Kidney (tissue), 14 donors: ENCODE data around the gene RASGRP1. TPM values are rescaled to one million over a fixed set of nuclear protein-coding genes. Genes with fewer than 3 reads are reported as not detected.

Experiments used
- DNase-seq, 5 donors: peaks; one replicate each; pipeline ENCODE4 v3.0.0-alpha.2; 2013 to 2020
- FAIRE-seq: peaks from 2 replicates; lab custom pipeline; 2012; peaks lifted over from hg19 to GRCh38; lab: Jason Lieb, UNC
- H3K27ac ChIP-seq, 2 donors: one replicate each; pipeline ENCODE4 v1.7.0; 2013; ENCODE audit warnings: low read depth in 2 of 2, low read length in 2 of 2, inconsistent platforms in 1 of 2
- H3K27me3 ChIP-seq: one replicate; pipeline ENCODE4 v1.7.1; 2013; ENCODE audit warnings: low read length, inconsistent platforms; ENCODE audit not compliant: control insufficient read depth, insufficient read depth
- H3K36me3 ChIP-seq, 3 donors: one replicate each; pipeline versions ENCODE4 v1.7.0 to v1.7.1; 2013; ENCODE audit warnings: low read length in 3 of 3, control low read depth in 1 of 3, inconsistent platforms in 1 of 3; ENCODE audit not compliant: insufficient read depth in 3 of 3, control insufficient read depth in 2 of 3
- H3K4me1 ChIP-seq, 3 donors: one replicate each; pipeline versions ENCODE4 v1.7.0 to v1.7.1; 2013; ENCODE audit warnings: low read length in 3 of 3, inconsistent platforms in 1 of 3, low read depth in 1 of 3; ENCODE audit not compliant: control insufficient read depth in 2 of 3, insufficient read depth in 2 of 3
- H3K4me3 ChIP-seq, 3 donors: one replicate each; pipeline versions ENCODE4 v1.7.0 to v1.8.1; 2013; ENCODE audit warnings: low read length in 3 of 3, control low read depth in 1 of 3, inconsistent platforms in 1 of 3
- H3K9ac ChIP-seq, 3 donors: one replicate each; pipeline versions ENCODE4 v1.7.0 to v1.7.1; 2013; ENCODE audit warnings: low read length in 3 of 3, control low read depth in 1 of 3, inconsistent platforms in 1 of 3
- H3K9me3 ChIP-seq, 3 donors: one replicate each; pipeline versions ENCODE4 v1.7.0 to v1.7.1; 2013; ENCODE audit warnings: low read length in 3 of 3, control low read depth in 1 of 3, inconsistent platforms in 1 of 3; ENCODE audit not compliant: control insufficient read depth in 2 of 3, insufficient read depth in 1 of 3
- intact Hi-C: fragments of 100-400 bp; cut with DNase I; formaldehyde crosslinking; loops from one replicate; pipeline ENCODE4 v1.11.1; 2022
- polyA plus RNA-seq: library from polyadenylated mRNA; stranded (reverse); fragments of 350-450 nt; fragmentation: Illumina TruSeq; extraction: RNeasy Lipid Tissue Mini Kit (QIAGEN cat#74804); gene quantifications from one replicate; pipeline ENCODE4 v1.2.3, GENCODE V29; 2014; ENCODE audit warnings: low read depth, low replicate concordance; ENCODE audit not compliant: insufficient read depth
- total RNA-seq: library from RNA; stranded (reverse); fragmentation: NEBNext Ultra II Directional; extraction: Animal tissue kit (Norgen Biotek cat#: 25700); gene quantifications from one replicate; pipeline ENCODE4 v1.2.1, GENCODE V29; 2021
- TF ChIP-seq, protein P1 (sequence below): IDR thresholded peaks from 3 replicates; pipeline ENCODE4 v1.5.1; 2012; ENCODE audit warnings: mild to moderate bottlenecking, moderate library complexity, borderline replicate concordance; ENCODE audit not compliant: insufficient read depth; ENCODE audit errors: extremely low read depth
- donor health status: control.
- donor health status: control.
- donor health status: control.
- donor health status: control.
- donor health status: control.
- donor health status: DM: yes; HTN: yes; CAD: no.
- donor health status: Normal renal cell carcinoma (clear cell type).

Gene RASGRP1
- total and polyA plus RNA-seq, 2 donors from 2014 or later, result 3.4 to 12.5 TPM

DNA sequence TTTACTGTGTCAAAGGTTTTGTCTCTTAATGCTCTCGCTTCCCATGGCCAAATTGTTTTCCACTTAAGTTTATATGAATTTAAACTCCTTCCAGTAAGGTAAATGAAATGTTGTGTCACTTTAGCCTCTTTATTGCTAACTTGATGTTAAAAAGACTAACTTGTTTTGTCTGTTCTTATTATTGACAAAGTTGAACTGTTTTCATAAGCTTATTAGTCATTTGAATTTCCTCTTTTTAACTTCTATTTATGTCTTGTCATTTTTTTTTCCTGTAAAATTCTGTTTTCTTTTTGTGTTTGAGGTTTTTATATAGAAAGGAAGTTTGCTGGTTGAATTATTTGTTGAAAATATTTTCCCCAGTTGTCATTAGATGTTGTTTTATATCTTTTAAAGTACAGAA is 84.9 kb downstream of the RASGRP1 start:
- Histone ChIP-seq H3K36me3 (peaks cover 2 to 11% (median 8%) of the 10 kb centered on the region in 3 donors), H3K9ac (no peak overlapping the region)

DNA sequence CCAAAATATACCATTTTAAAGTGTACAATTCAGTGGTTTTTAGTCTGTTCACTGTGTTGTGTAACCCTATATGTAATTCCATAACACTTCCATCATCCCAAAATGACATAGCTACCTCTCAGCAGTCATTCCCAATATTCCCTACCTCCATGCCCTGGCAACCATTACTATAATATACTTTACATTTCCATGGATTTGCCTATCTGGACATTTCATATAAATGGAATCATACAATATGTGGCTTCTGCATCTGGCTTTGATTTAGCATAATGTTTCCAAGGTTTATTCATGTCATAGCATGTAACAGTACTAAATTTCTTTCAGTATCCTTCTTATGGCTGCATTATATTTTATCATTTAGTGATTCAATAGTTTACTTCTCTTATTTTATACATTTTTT is 85.3 kb downstream of the RASGRP1 start:
- FAIRE-seq (no peak), DNase-seq (no peak)
- H3K9me3 ChIP-seq, result no peaks in the 10 kb centered on the region
- no peaks in the 10 kb centered on the region for H3K4me1 ChIP-seq
- H3K4me3 ChIP-seq, result no peak overlapping the region
- peaks cover 2 to 14% (median 8%) of the 10 kb centered on the region in 3 donors for H3K36me3 ChIP-seq
- no peak overlapping the region for H3K27ac ChIP-seq
- no peaks in the 10 kb centered on the region for H3K27me3 ChIP-seq
- no peak overlapping the region for H3K9ac ChIP-seq
- intact Hi-C loops, result loop anchor here (10.0 kb wide), 1 partner anchor 206 kb away; no protein-coding TSS in a partner anchor
- TF ChIP-seq, protein P1, sequence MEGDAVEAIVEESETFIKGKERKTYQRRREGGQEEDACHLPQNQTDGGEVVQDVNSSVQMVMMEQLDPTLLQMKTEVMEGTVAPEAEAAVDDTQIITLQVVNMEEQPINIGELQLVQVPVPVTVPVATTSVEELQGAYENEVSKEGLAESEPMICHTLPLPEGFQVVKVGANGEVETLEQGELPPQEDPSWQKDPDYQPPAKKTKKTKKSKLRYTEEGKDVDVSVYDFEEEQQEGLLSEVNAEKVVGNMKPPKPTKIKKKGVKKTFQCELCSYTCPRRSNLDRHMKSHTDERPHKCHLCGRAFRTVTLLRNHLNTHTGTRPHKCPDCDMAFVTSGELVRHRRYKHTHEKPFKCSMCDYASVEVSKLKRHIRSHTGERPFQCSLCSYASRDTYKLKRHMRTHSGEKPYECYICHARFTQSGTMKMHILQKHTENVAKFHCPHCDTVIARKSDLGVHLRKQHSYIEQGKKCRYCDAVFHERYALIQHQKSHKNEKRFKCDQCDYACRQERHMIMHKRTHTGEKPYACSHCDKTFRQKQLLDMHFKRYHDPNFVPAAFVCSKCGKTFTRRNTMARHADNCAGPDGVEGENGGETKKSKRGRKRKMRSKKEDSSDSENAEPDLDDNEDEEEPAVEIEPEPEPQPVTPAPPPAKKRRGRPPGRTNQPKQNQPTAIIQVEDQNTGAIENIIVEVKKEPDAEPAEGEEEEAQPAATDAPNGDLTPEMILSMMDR, result no peak

More for the DNA sequence above, 84.9 kb downstream of the RASGRP1 start:
- DNase-seq (no peak), FAIRE-seq (peak; percentile 82)
- H3K9me3 ChIP-seq, result no peaks in the 10 kb centered on the region
- intact Hi-C loops, result loop anchor here (10.0 kb wide), 1 partner anchor 205 kb away; no protein-coding TSS in a partner anchor
- no peak overlapping the region for H3K4me3 ChIP-seq
- TF ChIP-seq, protein P1, result no peak
- no peaks in the 10 kb centered on the region for H3K27me3 ChIP-seq
- no peaks in the 10 kb centered on the region for H3K4me1 ChIP-seq
- H3K27ac ChIP-seq, result no peak overlapping the region

DNA sequence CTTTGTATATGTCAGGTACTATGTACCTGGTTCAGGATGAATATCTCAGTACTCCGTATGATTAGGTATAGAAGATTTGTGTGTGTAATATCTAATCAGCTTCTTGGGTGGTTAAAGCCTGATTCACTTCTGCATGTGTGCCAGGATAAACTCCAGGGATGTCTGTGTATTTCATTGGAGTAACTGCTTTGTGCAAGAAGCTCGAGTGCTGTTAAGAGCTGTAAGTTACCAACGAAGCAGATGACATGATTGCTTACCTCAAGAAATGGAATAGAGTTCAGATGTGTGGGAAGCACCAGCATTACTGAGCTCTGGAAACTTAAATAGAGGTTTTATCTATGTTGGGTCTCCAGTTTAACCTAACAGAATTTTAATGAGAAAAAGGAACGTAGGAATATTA is 87.0 kb downstream of the RASGRP1 start:
- intact Hi-C loops, result loop anchor here (10.0 kb wide), 1 partner anchor 207 kb away; no protein-coding TSS in a partner anchor
- no peaks in the 10 kb centered on the region for H3K9me3 ChIP-seq
- no peak for DNase-seq
- no peak overlapping the region for H3K9ac ChIP-seq
- no peak for FAIRE-seq
- no peak overlapping the region for H3K27ac ChIP-seq
- H3K4me1 ChIP-seq, result no peaks in the 10 kb centered on the region
- no peaks in the 10 kb centered on the region for H3K27me3 ChIP-seq
- peaks cover 2 to 14% (median 8%) of the 10 kb centered on the region in 3 donors for H3K36me3 ChIP-seq
- no peak overlapping the region for H3K4me3 ChIP-seq
- TF ChIP-seq, protein P1, result no peak

DNA sequence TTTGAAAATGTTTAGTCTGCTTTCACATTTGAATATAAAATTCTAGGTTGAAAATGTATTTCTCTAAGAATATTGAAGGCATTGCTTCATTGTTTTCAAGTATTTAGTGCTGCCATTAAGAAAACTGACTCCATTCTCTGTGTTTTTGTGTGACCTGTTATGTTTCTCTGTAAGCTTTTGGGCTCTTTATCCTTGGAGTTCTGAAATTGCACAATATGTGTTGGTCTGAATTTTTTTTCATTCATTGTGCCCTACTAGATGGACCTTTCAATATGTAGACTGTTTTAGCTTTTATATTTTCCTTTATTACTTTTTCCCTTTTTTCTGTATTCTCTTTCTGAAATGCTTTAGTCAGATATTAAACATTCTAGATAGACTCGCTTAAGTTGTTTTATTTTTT is 88.5 kb downstream of the RASGRP1 start:
- TF ChIP-seq, protein P1, result no peak
- intact Hi-C loops, result loop anchor here (10.0 kb wide), 1 partner anchor 209 kb away; no protein-coding TSS in a partner anchor
- no peaks in the 10 kb centered on the region for H3K27me3 ChIP-seq
- H3K9me3 ChIP-seq, result no peaks in the 10 kb centered on the region
- FAIRE-seq, result no peak
- no peak overlapping the region for H3K9ac ChIP-seq
- no peaks in the 10 kb centered on the region for H3K4me1 ChIP-seq
- H3K27ac ChIP-seq, result no peak overlapping the region
- H3K36me3 ChIP-seq, result peaks cover 2 to 9% (median 8%) of the 10 kb centered on the region in 3 donors
- no peak overlapping the region for H3K4me3 ChIP-seq
- DNase-seq, result no peak
